KMS-11 (cell line): ENCODE measurements around the gene RAB8B.

Experiments
- H2AFZ ChIP-seq: fragments of 200-600 bp; sonication (generic); 2 replicates; pipeline ENCODE4 v1.6.1; 2016; ENCODE audit warnings: antibody characterized with exemption, mixed run types, low read depth
- H3K27ac ChIP-seq: fragments of 200-600 bp; sonication (generic); 2 replicates; pipeline ENCODE4 v1.6.1; 2016; ENCODE audit warnings: mild to moderate bottlenecking, mixed run types
- H3K27me3 ChIP-seq: fragments of 200-600 bp; sonication (generic); 2 replicates; pipeline ENCODE4 v1.6.1; 2017; ENCODE audit warnings: mild to moderate bottlenecking, low read depth, mixed run types, moderate library complexity; ENCODE audit not compliant: insufficient read depth
- H3K36me3 ChIP-seq: fragments of 200-600 bp; sonication (generic); 2 replicates; pipeline ENCODE4 v1.6.1; 2017; ENCODE audit warnings: mild to moderate bottlenecking, mixed run types; ENCODE audit not compliant: insufficient read depth
- H3K4me1 ChIP-seq: fragments of 200-600 bp; sonication (generic); 2 replicates; pipeline ENCODE4 v1.6.1; 2016; ENCODE audit warnings: mild to moderate bottlenecking, low read depth, mixed run types; ENCODE audit not compliant: poor library complexity, severe bottlenecking
- H3K4me2 ChIP-seq: fragments of 200-600 bp; sonication (generic); 2 replicates; pipeline ENCODE4 v1.7.0; 2016; ENCODE audit warnings: mild to moderate bottlenecking, mixed run types
- H3K4me3 ChIP-seq: fragments of 200-600 bp; sonication (generic); IDR thresholded peaks from 2 replicates; pipeline ENCODE4 v1.6.1; 2017; ENCODE audit warnings: low read depth, low read length, mixed read lengths; ENCODE audit not compliant: insufficient read depth
- H3K79me2 ChIP-seq: fragments of 200-600 bp; sonication (generic); 2 replicates; pipeline ENCODE4 v1.6.1; 2016; ENCODE audit warnings: low read depth, mixed run types; ENCODE audit not compliant: insufficient read depth
- H3K9ac ChIP-seq: fragments of 200-600 bp; sonication (generic); 2 replicates; pipeline ENCODE4 v1.6.1; 2016; ENCODE audit warnings: mild to moderate bottlenecking, mixed run types
- H4K20me1 ChIP-seq: fragments of 200-600 bp; sonication (generic); 2 replicates; pipeline ENCODE4 v1.6.1; 2016; ENCODE audit warnings: mild to moderate bottlenecking, mixed run types; ENCODE audit not compliant: insufficient read depth
- CTCF ChIP-seq: fragments of 200-600 bp; sonication (generic); conservative IDR thresholded peaks from 2 replicates; pipeline ENCODE4 v1.6.1; 2017; ENCODE audit warnings: low read depth, mild to moderate bottlenecking, antibody characterized with exemption, low read length, moderate library complexity, mixed read lengths

The RAB8B gene

DNA sequence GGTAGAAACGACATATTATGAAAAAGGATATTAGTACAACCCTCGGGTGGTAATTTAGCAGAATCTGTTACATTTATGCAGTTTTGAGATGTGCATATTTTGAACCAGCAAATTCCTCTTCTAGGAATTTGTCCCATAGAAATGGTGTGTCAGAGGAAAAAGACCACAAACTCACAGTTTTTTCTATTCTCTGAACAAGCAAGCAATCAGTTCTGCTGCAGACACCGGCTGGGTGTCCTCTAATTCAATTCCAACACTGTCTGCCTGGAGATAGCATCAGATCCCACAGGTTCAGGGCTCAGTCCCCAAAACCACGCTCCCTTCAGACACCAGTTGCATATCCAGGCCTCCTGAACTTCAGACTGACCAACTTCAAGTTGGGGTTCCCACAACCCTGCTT is 124.4 kb downstream of the RAB8B start:
- H3K4me2 ChIP-seq = no peak overlapping the region
- no peaks in the 10 kb centered on the region for H3K36me3 ChIP-seq
- no peak for TF ChIP-seq CTCF
- H4K20me1 ChIP-seq = no peaks in the 10 kb centered on the region
- no peaks in the 10 kb centered on the region for H3K4me1 ChIP-seq
- H3K27ac ChIP-seq = no peak overlapping the region
- no peak overlapping the region for H3K9ac ChIP-seq
- H3K27me3 ChIP-seq = no peaks in the 10 kb centered on the region
- no peaks in the 10 kb centered on the region for H3K79me2 ChIP-seq
- H2AFZ ChIP-seq = no peak overlapping the region
- no peak overlapping the region for H3K4me3 ChIP-seq

GRCh38 chr15:63314409-63314808 is 125.0 kb downstream of the RAB8B start:
- no peaks in the 10 kb centered on the region for H3K36me3 ChIP-seq
- no peaks in the 10 kb centered on the region for H4K20me1 ChIP-seq
- H3K4me2 ChIP-seq = no peak overlapping the region
- H3K4me3 ChIP-seq = no peak overlapping the region
- H3K27ac ChIP-seq = no peak overlapping the region
- no peak overlapping the region for H3K9ac ChIP-seq
- H3K4me1 ChIP-seq = no peaks in the 10 kb centered on the region
- H3K27me3 ChIP-seq = no peaks in the 10 kb centered on the region
- H3K79me2 ChIP-seq = no peaks in the 10 kb centered on the region
- no peak for TF ChIP-seq CTCF
- no peak overlapping the region for H2AFZ ChIP-seq
